ENCODE data around the gene GBX1. TPM values are rescaled to one million over a fixed set of nuclear protein-coding genes. Genes with fewer than 3 reads are reported as not detected.

GBX1 gene
- total RNA-seq, 1 experiment from 2014 or later = not detected

DNA sequence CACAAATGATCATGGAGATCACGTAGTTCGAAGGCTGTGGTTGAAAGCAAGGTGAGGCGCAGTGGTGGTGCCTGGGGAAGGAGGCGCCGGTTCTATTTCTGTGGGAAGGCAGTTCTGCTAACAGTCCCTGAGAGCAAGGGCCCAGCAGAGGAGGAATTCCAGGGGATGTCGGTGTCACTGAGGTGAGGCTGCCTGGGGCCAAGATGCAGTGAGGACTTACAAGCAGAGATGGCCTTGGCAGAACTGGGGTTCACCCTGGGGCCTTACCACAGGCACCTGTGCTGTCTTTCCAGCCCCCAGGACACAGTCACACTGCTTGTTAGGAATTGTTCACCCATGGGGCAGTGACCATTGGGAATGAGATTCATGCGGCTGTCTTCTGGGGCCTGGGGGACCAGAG is 26.7 kb downstream of the GBX1 start:
- TF ChIP-seq FOXJ3 (CRISPR knock-in tag; IDR thresholded peaks at IDR 0.05; ENCODE audit: borderline replicate concordance) (no peak), RELA (CRISPR knock-in tag; IDR thresholded peaks at IDR 0.05; ENCODE audit: borderline replicate concordance) (no peak), TP53 (CRISPR knock-in tag; IDR thresholded peaks at IDR 0.05) (no peak), CREM (CRISPR knock-in tag; IDR thresholded peaks at IDR 0.05) (no peak), NR2C2 (CRISPR knock-in tag; IDR thresholded peaks at IDR 0.05) (no peak), E2F5 (CRISPR knock-in tag; IDR thresholded peaks at IDR 0.05) (no peak), NR3C1 (CRISPR knock-in tag; conservative IDR thresholded peaks at IDR 0.05; ENCODE audit: low read depth) (no peak), ELF4 (CRISPR knock-in tag; IDR thresholded peaks at IDR 0.05; ENCODE audit: low read depth) (no peak), CBFB (CRISPR knock-in tag; IDR thresholded peaks at IDR 0.05; ENCODE audit: low read depth) (no peak)
- TF ChIP-seq, protein P1, sequence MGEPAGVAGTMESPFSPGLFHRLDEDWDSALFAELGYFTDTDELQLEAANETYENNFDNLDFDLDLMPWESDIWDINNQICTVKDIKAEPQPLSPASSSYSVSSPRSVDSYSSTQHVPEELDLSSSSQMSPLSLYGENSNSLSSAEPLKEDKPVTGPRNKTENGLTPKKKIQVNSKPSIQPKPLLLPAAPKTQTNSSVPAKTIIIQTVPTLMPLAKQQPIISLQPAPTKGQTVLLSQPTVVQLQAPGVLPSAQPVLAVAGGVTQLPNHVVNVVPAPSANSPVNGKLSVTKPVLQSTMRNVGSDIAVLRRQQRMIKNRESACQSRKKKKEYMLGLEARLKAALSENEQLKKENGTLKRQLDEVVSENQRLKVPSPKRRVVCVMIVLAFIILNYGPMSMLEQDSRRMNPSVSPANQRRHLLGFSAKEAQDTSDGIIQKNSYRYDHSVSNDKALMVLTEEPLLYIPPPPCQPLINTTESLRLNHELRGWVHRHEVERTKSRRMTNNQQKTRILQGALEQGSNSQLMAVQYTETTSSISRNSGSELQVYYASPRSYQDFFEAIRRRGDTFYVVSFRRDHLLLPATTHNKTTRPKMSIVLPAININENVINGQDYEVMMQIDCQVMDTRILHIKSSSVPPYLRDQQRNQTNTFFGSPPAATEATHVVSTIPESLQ (CRISPR knock-in tag; IDR thresholded peaks at IDR 0.05) = no peak
- TF ChIP-seq, protein P2, sequence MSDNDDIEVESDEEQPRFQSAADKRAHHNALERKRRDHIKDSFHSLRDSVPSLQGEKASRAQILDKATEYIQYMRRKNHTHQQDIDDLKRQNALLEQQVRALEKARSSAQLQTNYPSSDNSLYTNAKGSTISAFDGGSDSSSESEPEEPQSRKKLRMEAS (CRISPR knock-in tag; IDR thresholded peaks at IDR 0.05) = no peak
- Mint-ChIP-seq H3K4me3 (no peak overlapping the region), H3K36me3 (peaks cover 31% of the 10 kb centered on the region), H3K27ac (no peak overlapping the region), H3K9me3 (no peaks in the 10 kb centered on the region), H3K4me1 (peaks cover 25% of the 10 kb centered on the region), H3K27me3 (ENCODE audit: low read depth) (no peaks in the 10 kb centered on the region)
- ChIA-PET POLR2A (interaction anchor here (0.6 kb wide), 1 partner anchor 28 kb away, joined by 3 read pairs; no protein-coding TSS in a partner anchor), CTCF (interaction anchor here (1.0 to 4.3 kb wide), 4 partner anchors 15 to 103 kb away, joined by 4 to 59 read pairs (median 5); no protein-coding TSS in a partner anchor)
- DNase-seq (ENCODE audit: low spot score) (no peak), ATAC-seq (no peak)

DNA sequence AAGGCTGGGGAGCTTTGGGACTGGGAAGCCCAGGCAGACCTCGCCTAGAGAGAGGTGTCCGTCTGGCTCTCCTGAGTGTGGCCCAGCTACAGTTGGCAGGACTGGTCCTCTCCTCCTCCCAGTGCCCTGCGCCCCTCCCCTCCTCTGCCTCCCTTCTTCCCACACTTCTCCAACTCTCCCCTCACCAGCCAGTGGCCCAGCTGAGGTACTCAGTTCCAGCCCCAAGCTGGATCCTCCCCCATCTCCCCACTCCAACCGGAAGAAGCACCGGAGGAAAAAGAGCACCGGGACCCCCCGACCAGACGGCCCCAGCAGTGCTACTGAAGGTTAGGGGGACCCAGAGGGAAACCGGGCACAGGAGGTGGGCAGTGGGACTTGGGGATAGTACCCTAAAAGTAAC is 27.7 kb downstream of the GBX1 start:
- CTCF ChIA-PET = interaction anchor here (0.7 to 4.3 kb wide), 11 partner anchors 9 to 171 kb away, joined by 3 to 59 read pairs (median 7); partner anchors contain the start of genes ABCB8 and GBX1
- H3K36me3 Mint-ChIP-seq = peaks cover 35% of the 10 kb centered on the region
- no peak overlapping the region for H3K27ac Mint-ChIP-seq
- ATAC-seq (no peak), DNase-seq (ENCODE audit: low spot score) (no peak)
- no peak overlapping the region for H3K4me3 Mint-ChIP-seq
- H3K27me3 Mint-ChIP-seq (ENCODE audit: low read depth) = no peaks in the 10 kb centered on the region
- TF ChIP-seq ZNF232 (CRISPR knock-in tag; IDR thresholded peaks at IDR 0.05) (no peak), E2F5 (CRISPR knock-in tag; IDR thresholded peaks at IDR 0.05) (no peak), SMAD4 (CRISPR knock-in tag; IDR thresholded peaks at IDR 0.05) (no peak), CREB1 (CRISPR knock-in tag; IDR thresholded peaks at IDR 0.05) (no peak), TCF7 (CRISPR knock-in tag; IDR thresholded peaks at IDR 0.05; ENCODE audit: low read depth) (no peak), TEAD1 (CRISPR knock-in tag; IDR thresholded peaks at IDR 0.05) (no peak)
- TF ChIP-seq, protein P3, sequence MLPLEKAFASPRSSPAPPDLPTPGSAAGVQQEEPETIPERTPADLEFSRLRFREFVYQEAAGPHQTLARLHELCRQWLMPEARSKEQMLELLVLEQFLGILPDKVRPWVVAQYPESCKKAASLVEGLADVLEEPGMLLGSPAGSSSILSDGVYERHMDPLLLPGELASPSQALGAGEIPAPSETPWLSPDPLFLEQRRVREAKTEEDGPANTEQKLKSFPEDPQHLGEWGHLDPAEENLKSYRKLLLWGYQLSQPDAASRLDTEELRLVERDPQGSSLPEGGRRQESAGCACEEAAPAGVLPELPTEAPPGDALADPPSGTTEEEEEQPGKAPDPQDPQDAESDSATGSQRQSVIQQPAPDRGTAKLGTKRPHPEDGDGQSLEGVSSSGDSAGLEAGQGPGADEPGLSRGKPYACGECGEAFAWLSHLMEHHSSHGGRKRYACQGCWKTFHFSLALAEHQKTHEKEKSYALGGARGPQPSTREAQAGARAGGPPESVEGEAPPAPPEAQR (CRISPR knock-in tag; IDR thresholded peaks at IDR 0.05) = no peak
- POLR2A ChIA-PET = interaction anchor here (0.9 to 1.9 kb wide), 2 partner anchors 8 to 87 kb away, joined by 3 to 5 read pairs; partner anchors contain the start of gene ABCF2
- peaks cover 25% of the 10 kb centered on the region for H3K4me1 Mint-ChIP-seq
- no peaks in the 10 kb centered on the region for H3K9me3 Mint-ChIP-seq
